Activated naive CD4-positive, alpha-beta T cell treated with anti-CD3 and anti-CD28 coated beads for 36 hours (primary cell): Measurements from ENCODE around the gene SLC35F1. TPM values are rescaled to one million over a fixed set of nuclear protein-coding genes. Genes with fewer than 3 reads are reported as not detected.
A peak's percentile ranks its signal among the peaks of the same experiment; 100 is the strongest.

Experiments used
- CTCF ChIA-PET: fragments of 350-600 bp; sonication (Branson Sonifier 250); formaldehyde crosslinking; loops from one replicate; lab custom pipeline; 2021; ENCODE audit warnings: antibody characterized with exemption; lab: Charles Lee
- DNase-seq: peaks from one replicate; pipeline ENCODE4 v3.0.0-alpha.2; 2020
- H3K27ac Mint-ChIP-seq: one replicate; pipeline ENCODE4 v1.8.0; 2021; ENCODE audit warnings: mild to moderate bottlenecking, mixed read lengths
- H3K27me3 Mint-ChIP-seq: one replicate; pipeline ENCODE4 v1.8.0; 2021; ENCODE audit warnings: low read depth, mixed read lengths
- H3K36me3 Mint-ChIP-seq: one replicate; pipeline ENCODE4 v1.8.0; 2021; ENCODE audit warnings: low read depth, mixed read lengths
- H3K4me1 Mint-ChIP-seq: one replicate; pipeline ENCODE4 v1.8.0; 2021; ENCODE audit warnings: low read depth, mixed read lengths
- H3K4me3 Mint-ChIP-seq: one replicate; pipeline ENCODE4 v1.8.0; 2021; ENCODE audit warnings: mild to moderate bottlenecking, moderate library complexity, mixed read lengths
- H3K9me3 Mint-ChIP-seq: one replicate; pipeline ENCODE4 v1.8.0; 2021; ENCODE audit warnings: mixed read lengths
- intact Hi-C: fragments of 100-400 bp; cut with micrococcal nuclease; formaldehyde crosslinking; loops from one replicate; pipeline ENCODE4 v1.15.1; 2023
- total RNA-seq, 2 experiments: library from RNA; stranded (reverse); gene quantifications; one replicate each; pipeline ENCODE4 v1.2.3, GENCODE V29; 2021

Gene SLC35F1
- total RNA-seq, 2 experiments from 2014 or later = 0.07 TPM; not detected in 1

DNA sequence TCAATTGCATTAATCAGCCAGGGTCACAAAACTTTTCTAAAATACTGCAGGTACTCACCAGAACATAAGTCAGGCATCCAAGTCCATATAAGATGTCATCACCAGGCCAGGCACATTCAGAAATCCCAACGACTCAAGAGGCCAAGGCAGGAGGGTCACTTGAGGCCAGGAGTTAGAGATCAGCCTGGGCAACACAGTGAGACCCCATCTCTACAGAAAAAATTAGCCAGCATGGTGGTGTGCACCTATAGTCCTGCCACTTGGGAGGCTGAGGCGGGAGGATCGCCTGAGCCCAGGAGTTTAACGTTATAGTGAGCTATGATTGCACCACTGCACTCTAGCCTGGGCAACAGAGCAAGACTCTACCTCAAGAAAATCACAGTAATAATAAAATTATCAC, 362.6 kb downstream of the SLC35F1 start:
- Mint-ChIP-seq H3K27ac (no peak overlapping the region), H3K27me3 (peaks cover under 1% of the 10 kb centered on the region), H3K9me3 (peaks cover 9% of the 10 kb centered on the region), H3K36me3 (no peaks in the 10 kb centered on the region), H3K4me1 (peaks cover 3% of the 10 kb centered on the region), H3K4me3 (no peak overlapping the region)
- intact Hi-C loops = loop anchor here (10.0 kb wide), 1 partner anchor 925 kb away; no protein-coding TSS in a partner anchor
- no peak for DNase-seq
- CTCF ChIA-PET = no interaction called here

DNA sequence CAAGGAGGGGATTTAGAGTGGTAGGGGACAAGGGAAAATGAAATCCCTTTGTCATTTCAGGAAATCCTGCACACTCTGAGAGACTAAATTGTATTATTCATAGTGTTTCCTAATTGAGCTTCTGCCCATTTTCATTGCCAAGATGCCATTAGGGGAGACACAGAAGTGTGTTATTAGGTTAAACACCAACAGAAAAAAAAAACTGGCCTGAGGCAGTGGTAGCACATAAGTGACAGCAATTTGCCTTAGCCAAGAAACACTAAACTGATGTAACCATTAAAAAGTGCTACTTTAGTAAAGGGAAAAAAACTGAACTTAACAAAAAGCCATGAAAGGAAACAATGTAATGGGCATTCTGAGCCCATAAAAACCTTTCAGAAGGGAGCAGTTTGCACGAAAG, 370.6 kb downstream of the SLC35F1 start:
- CTCF ChIA-PET = no interaction called here
- H3K4me3 Mint-ChIP-seq = no peak overlapping the region

DNA sequence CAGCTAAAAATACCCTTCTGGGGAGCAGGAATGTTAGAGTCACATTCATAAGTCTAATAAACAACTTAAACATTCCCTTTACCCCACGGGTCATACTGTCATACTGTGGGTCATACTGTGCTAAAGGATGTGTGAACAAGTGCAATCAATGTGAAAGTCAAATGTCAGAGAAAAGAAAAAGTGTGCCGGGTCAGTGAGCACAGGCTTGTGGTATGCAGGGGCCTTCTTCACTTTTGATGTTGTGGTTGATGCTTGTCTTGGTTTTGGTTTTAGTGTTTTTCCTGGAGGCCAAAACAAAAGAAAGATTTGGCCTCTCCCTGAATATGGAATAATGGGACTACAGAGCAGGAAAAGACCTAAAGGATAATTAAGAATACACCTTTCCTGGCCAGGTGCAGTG, 373.1 kb downstream of the SLC35F1 start:
- DNase-seq = no peak
- CTCF ChIA-PET = interaction anchor here (0.7 to 1.6 kb wide), 2 partner anchors 30 to 106 kb away, joined by 3 read pairs; no protein-coding TSS in a partner anchor
- H3K36me3 Mint-ChIP-seq = no peaks in the 10 kb centered on the region
- no peaks in the 10 kb centered on the region for H3K9me3 Mint-ChIP-seq
- H3K27me3 Mint-ChIP-seq = peaks cover 8% of the 10 kb centered on the region
- no peak overlapping the region for H3K27ac Mint-ChIP-seq
- no peak overlapping the region for H3K4me3 Mint-ChIP-seq
- intact Hi-C loops = loop anchor here (5.0 kb wide), 1 partner anchor 687 kb away; no protein-coding TSS in a partner anchor
- H3K4me1 Mint-ChIP-seq = peaks cover 2% of the 10 kb centered on the region

More for the DNA sequence above, 370.6 kb downstream of the SLC35F1 start:
- intact Hi-C loops = loop anchor here (10.0 kb wide), 1 partner anchor 933 kb away; no protein-coding TSS in a partner anchor
- Mint-ChIP-seq H3K27ac (no peak overlapping the region), H3K27me3 (peaks cover 12% of the 10 kb centered on the region), H3K4me1 (peaks cover 3% of the 10 kb centered on the region), H3K36me3 (no peaks in the 10 kb centered on the region), H3K9me3 (no peaks in the 10 kb centered on the region)
- DNase-seq = no peak

DNA sequence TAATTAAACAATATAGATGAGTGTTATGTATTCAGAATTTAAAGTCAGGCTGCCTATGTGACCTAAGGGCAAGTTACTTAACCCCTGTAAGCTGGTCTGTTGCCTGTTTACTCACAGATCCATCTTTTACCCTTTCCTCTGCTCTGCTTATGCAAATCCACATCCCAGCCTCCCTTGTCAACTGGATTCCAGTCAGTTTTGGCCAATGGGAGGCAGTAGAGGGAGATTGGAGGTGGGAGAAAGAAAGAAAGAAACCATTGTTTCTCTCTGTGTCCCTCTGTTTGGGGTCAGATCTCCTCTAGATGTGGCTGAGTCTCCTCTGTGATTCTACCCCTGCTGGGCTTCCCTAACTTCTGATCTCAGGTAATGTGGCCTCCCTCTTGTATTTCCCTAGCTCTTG, 374.2 kb downstream of the SLC35F1 start:
- CTCF ChIA-PET = interaction anchor here (0.9 to 1.6 kb wide), 3 partner anchors 20 to 299 kb away, joined by 3 read pairs; no protein-coding TSS in a partner anchor
- DNase-seq = no peak
- H3K27me3 Mint-ChIP-seq = peaks cover 4% of the 10 kb centered on the region
- H3K9me3 Mint-ChIP-seq = no peaks in the 10 kb centered on the region
- intact Hi-C loops = loop anchor here (5.0 kb wide), 1 partner anchor 686 kb away; no protein-coding TSS in a partner anchor
- no peaks in the 10 kb centered on the region for H3K36me3 Mint-ChIP-seq
- no peak overlapping the region for H3K27ac Mint-ChIP-seq
- peaks cover 2% of the 10 kb centered on the region for H3K4me1 Mint-ChIP-seq
- no peak overlapping the region for H3K4me3 Mint-ChIP-seq

DNA sequence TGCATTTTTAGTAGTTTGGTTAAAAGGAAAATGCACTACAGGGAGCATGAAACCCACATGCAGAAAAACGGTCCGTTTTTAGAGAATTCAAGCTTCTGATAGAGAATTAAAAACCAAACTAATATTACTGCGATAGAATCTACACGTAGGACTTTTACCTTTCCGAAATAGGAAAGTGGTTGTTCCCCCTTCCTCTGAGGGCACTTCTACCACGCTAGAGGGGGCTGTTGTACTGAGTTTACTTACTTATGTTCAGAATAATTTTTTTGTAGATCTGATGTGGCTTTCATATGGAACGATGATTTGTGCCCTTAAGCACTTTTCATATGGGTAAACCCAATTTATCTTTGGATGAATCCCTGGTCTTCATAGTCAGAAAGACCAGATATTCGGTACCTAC, 376.7 kb downstream of the SLC35F1 start:
- peaks cover 3% of the 10 kb centered on the region for H3K27me3 Mint-ChIP-seq
- intact Hi-C loops = loop anchor here (1.0 to 5.0 kb wide), 9 partner anchors 226 to 827 kb away; partner anchors contain the start of gene ASF1A
- H3K4me3 Mint-ChIP-seq = no peak overlapping the region
- H3K4me1 Mint-ChIP-seq = peaks cover 2% of the 10 kb centered on the region
- CTCF ChIA-PET = interaction anchor here (0.8 to 2.8 kb wide), 2 partner anchors 352 to 517 kb away, joined by 3 to 9 read pairs; no protein-coding TSS in a partner anchor
- H3K36me3 Mint-ChIP-seq = no peaks in the 10 kb centered on the region
- no peaks in the 10 kb centered on the region for H3K9me3 Mint-ChIP-seq
- H3K27ac Mint-ChIP-seq = no peak overlapping the region
- DNase-seq = peak; percentile 69

DNA sequence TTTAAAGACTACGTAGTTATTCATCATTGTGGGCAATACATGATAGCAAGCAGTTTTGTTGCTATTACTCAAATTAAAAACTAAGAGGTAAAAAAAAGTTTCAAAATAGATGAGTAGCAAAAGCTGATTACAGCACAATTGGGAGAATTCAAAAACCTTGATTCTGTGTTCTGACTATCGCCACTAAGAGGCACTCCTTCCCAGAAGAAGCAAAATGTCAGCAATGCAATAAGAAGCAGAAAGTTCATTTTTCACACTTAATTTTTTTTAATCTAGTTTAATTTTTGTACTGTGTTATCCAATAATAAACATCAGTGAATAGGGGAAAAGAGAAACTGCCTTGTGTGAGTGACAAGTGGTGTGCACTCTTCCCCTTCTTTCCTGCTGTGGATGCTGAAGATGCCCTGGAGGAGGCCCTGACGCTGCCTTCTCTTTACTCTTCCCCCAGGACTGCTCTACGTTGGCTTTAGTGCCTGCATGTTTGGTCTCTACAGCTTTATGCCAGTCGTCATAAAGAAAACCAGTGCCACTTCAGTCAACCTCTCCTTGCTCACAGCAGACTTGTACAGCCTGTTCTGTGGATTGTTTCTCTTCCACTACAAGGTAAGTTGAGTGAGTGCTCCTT, 377.8 kb downstream of the SLC35F1 start:
- CTCF ChIA-PET = interaction anchor here (0.6 to 2.8 kb wide), 9 partner anchors 138 to 825 kb away, joined by 3 to 9 read pairs (median 3); partner anchors contain the start of gene PLN
- no peak for DNase-seq
- no peak overlapping the region for H3K27ac Mint-ChIP-seq
- H3K4me1 Mint-ChIP-seq = peaks cover 2% of the 10 kb centered on the region
- H3K4me3 Mint-ChIP-seq = no peak overlapping the region
- H3K36me3 Mint-ChIP-seq = no peaks in the 10 kb centered on the region
- H3K9me3 Mint-ChIP-seq = no peaks in the 10 kb centered on the region
- intact Hi-C loops = loop anchor here (1.0 to 5.0 kb wide), 10 partner anchors 77 to 825 kb away; partner anchors contain the start of gene ASF1A
- H3K27me3 Mint-ChIP-seq = peaks cover 3% of the 10 kb centered on the region

DNA sequence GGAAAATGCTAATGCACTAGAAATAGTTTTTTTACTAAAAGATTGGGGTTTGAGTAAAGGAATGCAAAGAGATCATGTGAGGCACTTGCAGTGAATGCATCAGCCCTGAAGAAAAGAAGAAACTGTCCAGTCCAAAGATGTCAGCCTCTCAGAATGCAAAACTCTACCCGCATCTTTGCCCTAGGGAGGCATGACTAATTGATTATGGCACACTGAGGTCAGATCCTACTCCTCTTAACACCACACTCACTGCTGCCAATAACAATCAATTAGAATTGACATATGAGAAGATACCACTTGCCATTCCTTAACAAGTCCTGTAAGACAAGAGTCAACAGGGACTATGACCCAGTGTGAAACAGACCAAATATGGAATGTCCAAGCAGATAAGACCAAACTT, 378.7 kb downstream of the SLC35F1 start:
- no peak for DNase-seq
- Mint-ChIP-seq H3K4me3 (no peak overlapping the region), H3K4me1 (peaks cover 2% of the 10 kb centered on the region), H3K36me3 (no peaks in the 10 kb centered on the region), H3K27ac (no peak overlapping the region), H3K27me3 (peaks cover 3% of the 10 kb centered on the region), H3K9me3 (no peaks in the 10 kb centered on the region)
- CTCF ChIA-PET = interaction anchor here (0.6 to 2.4 kb wide), 7 partner anchors 35 to 824 kb away, joined by 3 to 7 read pairs (median 5); no protein-coding TSS in a partner anchor
- intact Hi-C loops = loop anchor here (2.0 to 5.0 kb wide), 2 partner anchors 77 to 491 kb away; no protein-coding TSS in a partner anchor

DNA sequence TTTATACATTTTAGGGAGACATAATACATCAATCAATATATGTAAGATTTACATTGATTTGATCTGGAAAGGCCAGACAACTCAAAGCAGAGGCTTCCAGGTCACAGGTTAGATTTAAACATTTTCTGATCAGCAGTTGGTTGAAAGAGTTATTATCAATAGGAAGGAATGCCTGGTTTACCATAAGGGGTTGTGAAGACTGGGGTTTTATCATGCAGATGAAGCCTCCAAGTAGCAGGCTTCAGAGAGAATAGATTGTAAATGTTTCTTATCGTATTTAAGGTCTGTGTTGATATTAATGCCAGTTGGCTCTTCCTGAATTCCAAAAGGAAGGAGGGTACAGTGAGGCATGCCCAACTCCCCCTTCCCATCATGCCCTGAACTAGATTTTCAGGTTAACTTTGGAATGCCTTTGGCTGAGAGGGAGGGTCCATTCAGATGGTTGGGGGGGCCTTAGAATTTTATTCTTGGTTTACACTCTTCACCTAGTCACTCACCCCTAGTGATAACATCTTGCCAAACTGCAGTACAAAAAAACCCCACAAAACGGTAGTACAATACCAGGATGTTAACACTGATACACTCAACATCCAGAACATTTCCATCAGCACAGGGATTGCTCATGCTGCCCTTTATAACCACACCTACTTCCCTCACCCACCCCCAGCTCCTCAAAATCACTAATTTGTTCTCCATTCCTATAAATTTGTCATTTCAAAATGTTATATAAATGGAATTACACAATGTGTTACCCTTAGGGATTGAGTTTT, 381.5 kb downstream of the SLC35F1 start:
- intact Hi-C loops = loop anchor here (5.0 kb wide), 1 partner anchor 74 kb away; no protein-coding TSS in a partner anchor
- no peaks in the 10 kb centered on the region for H3K36me3 Mint-ChIP-seq
- DNase-seq = no peak
- H3K4me3 Mint-ChIP-seq = no peak overlapping the region
- H3K27me3 Mint-ChIP-seq = no peaks in the 10 kb centered on the region
- H3K4me1 Mint-ChIP-seq = peaks cover 2% of the 10 kb centered on the region
- CTCF ChIA-PET = interaction anchor here (2.4 kb wide), 1 partner anchor 292 kb away, joined by 7 read pairs; no protein-coding TSS in a partner anchor
- H3K9me3 Mint-ChIP-seq = no peaks in the 10 kb centered on the region
- no peak overlapping the region for H3K27ac Mint-ChIP-seq

DNA sequence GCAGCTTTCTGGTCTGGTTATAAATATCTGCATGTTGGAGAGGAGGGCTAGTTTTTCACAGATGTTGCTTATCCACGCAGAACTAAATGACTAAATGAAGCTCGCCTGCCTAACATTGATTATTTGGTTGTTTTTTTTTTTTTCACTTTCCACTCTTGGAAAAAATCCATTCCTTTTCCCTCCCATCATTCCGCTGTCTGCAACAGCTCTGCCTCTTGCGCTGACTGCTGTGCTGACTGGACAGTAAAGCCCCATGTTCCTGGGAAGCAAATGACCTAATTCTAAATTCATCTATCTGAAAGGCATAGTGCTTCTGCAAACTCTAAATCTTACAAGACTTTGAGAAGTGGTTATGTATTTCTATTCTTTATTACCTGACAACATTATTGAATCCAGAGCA, 385.5 kb downstream of the SLC35F1 start:
- Mint-ChIP-seq H3K4me1 (no peaks in the 10 kb centered on the region), H3K27ac (no peak overlapping the region), H3K9me3 (no peaks in the 10 kb centered on the region), H3K4me3 (no peak overlapping the region), H3K27me3 (peaks cover 7% of the 10 kb centered on the region), H3K36me3 (no peaks in the 10 kb centered on the region)
- CTCF ChIA-PET = interaction anchor here (0.6 to 1.5 kb wide), 2 partner anchors 435 to 509 kb away, joined by 3 to 4 read pairs; no protein-coding TSS in a partner anchor
- no peak for DNase-seq
- intact Hi-C loops = no loop called here

DNA sequence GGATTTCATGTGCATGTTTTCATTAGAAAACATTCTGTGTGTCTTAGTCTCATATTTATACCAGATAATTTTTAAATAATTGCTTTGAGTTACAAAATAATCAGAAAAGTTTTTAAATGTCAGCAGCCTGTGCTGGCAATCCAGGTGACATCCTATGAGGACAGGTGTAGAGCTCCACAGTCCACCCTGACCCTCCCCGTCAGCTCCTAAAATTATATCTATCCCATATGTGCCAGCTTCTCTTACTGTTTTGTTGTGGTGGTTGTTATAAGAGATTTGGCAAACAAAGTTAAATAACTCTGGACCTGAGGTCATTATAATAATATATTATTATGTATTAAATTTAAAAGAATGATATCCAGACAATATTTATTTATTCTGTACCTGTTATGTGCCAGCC, 387.8 kb downstream of the SLC35F1 start:
- CTCF ChIA-PET = interaction anchor here (0.6 kb wide), 1 partner anchor 15 kb away, joined by 4 read pairs; no protein-coding TSS in a partner anchor
- H3K36me3 Mint-ChIP-seq = no peaks in the 10 kb centered on the region
- intact Hi-C loops = no loop called here
- no peak for DNase-seq
- H3K27me3 Mint-ChIP-seq = peaks cover 7% of the 10 kb centered on the region
- no peaks in the 10 kb centered on the region for H3K4me1 Mint-ChIP-seq
- no peak overlapping the region for H3K27ac Mint-ChIP-seq
- no peaks in the 10 kb centered on the region for H3K9me3 Mint-ChIP-seq
- no peak overlapping the region for H3K4me3 Mint-ChIP-seq

DNA sequence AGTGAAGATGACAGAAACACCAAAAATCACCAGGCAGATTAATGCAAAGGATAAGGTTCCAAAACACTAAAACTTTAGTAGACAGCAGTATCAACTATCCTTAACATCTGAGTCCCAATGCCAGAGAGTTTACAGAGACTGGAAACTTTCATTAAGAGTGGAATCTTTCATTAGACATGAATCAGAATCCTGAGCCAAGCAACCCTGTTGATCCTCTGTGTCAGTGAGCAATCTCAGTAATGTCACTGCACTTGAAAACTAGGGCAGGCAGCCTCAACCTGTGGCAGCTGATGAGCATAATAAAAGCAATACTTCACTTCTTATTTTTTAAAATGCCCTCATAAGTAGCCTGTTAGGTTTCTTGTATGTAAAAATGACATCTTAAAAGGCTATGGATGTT, 388.3 kb downstream of the SLC35F1 start:
- Mint-ChIP-seq H3K27me3 (peaks cover 7% of the 10 kb centered on the region), H3K4me1 (no peaks in the 10 kb centered on the region), H3K9me3 (no peaks in the 10 kb centered on the region), H3K27ac (no peak overlapping the region), H3K4me3 (no peak overlapping the region), H3K36me3 (no peaks in the 10 kb centered on the region)
- CTCF ChIA-PET = interaction anchor here (0.6 to 0.8 kb wide), 2 partner anchors 13 to 15 kb away, joined by 3 to 4 read pairs; no protein-coding TSS in a partner anchor
- DNase-seq = no peak
- intact Hi-C loops = no loop called here
